ENCODE results near the gene PRDM5.

PRDM5 gene

GRCh38 chr4:120736312-120736711, 186.2 kb downstream of the PRDM5 start:
- FAIRE-seq, result no peak

- no peak for FAIRE-seq
These were observed 188.6 kb downstream of the PRDM5 start for GRCh38 chr4:120733968-120734367.

GRCh38 chr4:120733054-120733453, 189.5 kb downstream of the PRDM5 start:
- FAIRE-seq, result no peak

GRCh38 chr4:120731561-120731960, 191.0 kb downstream of the PRDM5 start:
- FAIRE-seq, result no peak

- FAIRE-seq, result no peak
These were observed 191.7 kb downstream of the PRDM5 start for GRCh38 chr4:120730777-120731320.

GRCh38 chr4:120728892-120729675, 193.4 kb downstream of the PRDM5 start:
- FAIRE-seq, result no peak

- no peak for FAIRE-seq
These were observed 196.6 kb downstream of the PRDM5 start for GRCh38 chr4:120725639-120726580.

- FAIRE-seq, result no peak
These were observed 197.9 kb downstream of the PRDM5 start for GRCh38 chr4:120724656-120725055.

- no peak for FAIRE-seq
These were observed 198.5 kb downstream of the PRDM5 start for GRCh38 chr4:120723986-120724385.

GRCh38 chr4:120723105-120723504, 199.4 kb downstream of the PRDM5 start:
- FAIRE-seq, result no peak

- no peak for FAIRE-seq
These were observed 199.9 kb downstream of the PRDM5 start for GRCh38 chr4:120722655-120723054.

- FAIRE-seq, result no peak
These were observed 202.1 kb downstream of the PRDM5 start for GRCh38 chr4:120720354-120720934.

- FAIRE-seq, result no peak
These were observed 203.5 kb downstream of the PRDM5 start for GRCh38 chr4:120718979-120719566.

GRCh38 chr4:120716346-120716745, 206.2 kb downstream of the PRDM5 start:
- FAIRE-seq, result no peak

- no peak for FAIRE-seq
These were observed 208.0 kb downstream of the PRDM5 start for GRCh38 chr4:120714417-120715010.

- no peak for FAIRE-seq
These were observed 212.5 kb downstream of the PRDM5 start for GRCh38 chr4:120709991-120710390.

- FAIRE-seq, result no peak
These were observed 218.0 kb downstream of the PRDM5 start for GRCh38 chr4:120704538-120704937.

GRCh38 chr4:120703908-120704307, 218.6 kb downstream of the PRDM5 start:
- no peak for FAIRE-seq

- FAIRE-seq, result no peak
These were observed 223.2 kb downstream of the PRDM5 start for GRCh38 chr4:120699354-120699753.

GRCh38 chr4:120694973-120695372, 227.6 kb downstream of the PRDM5 start:
- no peak for FAIRE-seq

- FAIRE-seq, result no peak
These were observed 228.7 kb downstream of the PRDM5 start for GRCh38 chr4:120693816-120694215.

- no peak for FAIRE-seq
These were observed 229.6 kb downstream of the PRDM5 start for GRCh38 chr4:120692964-120693363.
